ENCODE results near the gene NDC80.
A peak's percentile ranks its signal among the peaks of the same experiment; 100 is the strongest.

NDC80 gene

GRCh38 chr18:2557536-2557935 lies 13.8 kb upstream of the NDC80 start:
- DNase-seq (ENCODE audit: low read depth in 2 of 2), result no peak

- DNase-seq (ENCODE audit: low read depth in 2 of 2), result no peak
Measured at GRCh38 chr18:2559249-2559648, 12.1 kb upstream of the NDC80 start.

DNA sequence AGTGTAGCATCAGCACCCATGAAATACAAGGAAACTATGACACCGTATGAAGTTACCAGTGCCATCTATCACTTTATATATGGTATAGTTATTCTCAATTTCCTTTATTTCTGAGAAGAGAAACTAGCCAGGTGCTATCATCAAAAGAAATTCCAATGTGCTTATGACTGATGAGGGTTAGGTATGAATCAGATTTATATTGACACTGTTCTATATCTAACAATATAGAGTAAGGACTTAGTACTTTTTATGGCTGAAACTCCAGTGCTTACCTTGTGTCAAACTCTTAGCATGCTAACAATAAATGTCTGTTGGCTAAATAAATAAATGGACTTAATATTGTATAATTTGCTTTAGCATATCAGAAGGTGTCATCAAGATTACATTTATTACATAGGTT lies 7.0 kb upstream of the NDC80 start:
- no peak for DNase-seq (ENCODE audit: low read depth in 2 of 2)

DNA sequence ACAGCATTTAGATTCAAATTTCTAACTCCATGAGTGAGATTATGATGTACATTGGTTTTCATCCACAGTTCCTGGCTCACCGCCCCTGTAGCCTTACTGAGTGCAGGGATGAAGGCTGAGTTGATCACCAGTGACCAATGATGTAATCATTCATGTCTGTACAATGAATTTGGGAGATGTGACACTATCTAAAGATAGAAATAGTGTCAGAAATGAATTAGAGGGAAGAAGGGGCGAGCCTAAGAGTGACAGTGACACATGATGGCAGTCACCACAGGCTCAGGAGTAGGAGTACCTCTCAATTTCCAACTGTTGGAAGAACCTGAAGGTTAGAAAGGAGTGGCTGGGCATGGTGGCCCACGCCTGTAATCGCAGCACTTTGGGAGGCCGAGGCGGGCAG lies 3.2 kb upstream of the NDC80 start:
- no peak for DNase-seq (ENCODE audit: low read depth in 2 of 2)

DNA sequence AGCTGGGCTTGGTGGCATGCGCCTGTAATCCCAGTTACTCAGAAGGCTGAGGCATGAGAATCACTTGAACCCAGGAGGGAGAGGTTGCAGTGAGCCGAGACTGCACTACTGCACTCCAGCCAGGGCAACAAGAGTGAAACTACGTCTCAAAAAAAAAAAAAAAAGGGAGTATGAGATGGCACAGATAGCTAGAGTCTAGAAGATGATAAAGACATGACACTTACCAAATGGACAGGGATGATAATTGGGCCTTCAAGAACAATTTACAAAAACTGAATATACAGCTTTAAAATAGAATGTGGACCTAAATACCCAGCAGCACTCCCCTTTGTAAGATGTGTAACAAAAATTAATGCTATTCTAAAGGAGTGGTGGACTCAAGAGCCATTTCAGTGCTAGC lies 2.8 kb upstream of the NDC80 start:
- no peak for DNase-seq (ENCODE audit: low read depth in 2 of 2)

DNA sequence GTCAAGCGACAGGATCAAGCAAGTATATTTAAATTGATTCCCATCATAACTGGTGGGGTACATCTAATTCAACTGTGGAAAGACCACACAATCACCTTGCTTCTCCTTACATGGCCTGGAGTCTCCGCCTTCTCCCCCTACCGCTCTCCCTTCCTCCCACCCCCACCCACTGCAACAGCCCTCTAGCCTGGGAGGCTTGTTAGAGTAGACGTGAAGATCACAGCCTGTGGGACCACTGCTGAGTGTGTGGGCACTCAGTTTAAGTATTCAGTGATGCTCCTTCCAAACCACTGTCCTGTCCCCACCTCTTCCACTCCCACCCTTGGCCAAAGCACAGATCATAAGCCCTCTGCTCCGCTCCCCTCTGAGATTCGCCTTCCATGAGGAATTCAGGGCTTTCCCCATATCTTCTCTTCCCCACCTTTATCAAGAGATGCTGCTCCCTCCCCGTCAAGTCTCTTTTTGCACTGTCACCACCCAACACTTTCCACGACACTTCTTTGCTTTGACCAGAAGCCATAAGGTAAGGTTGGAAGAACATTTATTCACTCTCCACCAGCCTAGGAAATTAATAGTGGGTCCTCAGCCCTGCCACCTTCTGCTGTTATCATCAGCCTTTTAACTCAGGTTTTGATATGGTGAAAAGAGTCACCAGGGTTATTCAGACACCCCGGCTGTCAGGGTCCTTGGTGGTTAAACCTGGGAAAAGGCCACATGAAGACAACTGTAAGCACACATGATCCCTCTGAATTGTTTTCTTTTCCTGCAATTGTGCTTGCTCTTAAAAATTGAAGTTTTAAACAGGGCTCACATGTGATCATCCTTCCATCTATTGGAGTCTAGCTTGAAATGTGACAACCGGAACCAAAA lies 1.8 kb upstream of the NDC80 start:
- no peak for DNase-seq (ENCODE audit: low read depth in 2 of 2)

DNA sequence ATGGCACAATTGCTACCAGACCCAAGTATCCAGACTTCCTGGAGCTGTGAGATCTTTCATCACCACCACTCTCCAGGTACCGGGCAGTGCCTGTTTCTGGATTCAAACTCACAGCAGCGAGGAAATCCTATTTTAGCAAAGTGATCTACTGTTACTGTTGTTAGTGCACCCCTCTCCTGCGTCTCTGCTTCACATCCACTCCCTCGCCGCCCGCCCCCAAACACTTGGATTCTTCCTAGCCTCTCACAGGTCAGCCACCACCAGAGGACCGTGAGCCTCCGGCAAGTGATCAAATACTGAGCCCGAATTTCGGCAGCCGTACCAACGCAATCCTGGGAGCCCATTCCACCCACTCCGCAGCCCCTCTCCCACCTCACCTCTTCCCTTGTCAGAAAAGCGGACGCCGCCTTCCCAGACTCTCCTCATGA lies 571 bp upstream of the NDC80 start:
- DNase-seq (ENCODE audit: low read depth in 2 of 2), result peak; percentile 32 to 42

- no peak for DNase-seq (ENCODE audit: low read depth in 2 of 2)
Measured at GRCh38 chr18:2572171-2572569, 813 bp downstream of the NDC80 start.

GRCh38 chr18:2572892-2573291 lies 1.5 kb downstream of the NDC80 start:
- no peak for DNase-seq (ENCODE audit: low read depth in 2 of 2)

DNA sequence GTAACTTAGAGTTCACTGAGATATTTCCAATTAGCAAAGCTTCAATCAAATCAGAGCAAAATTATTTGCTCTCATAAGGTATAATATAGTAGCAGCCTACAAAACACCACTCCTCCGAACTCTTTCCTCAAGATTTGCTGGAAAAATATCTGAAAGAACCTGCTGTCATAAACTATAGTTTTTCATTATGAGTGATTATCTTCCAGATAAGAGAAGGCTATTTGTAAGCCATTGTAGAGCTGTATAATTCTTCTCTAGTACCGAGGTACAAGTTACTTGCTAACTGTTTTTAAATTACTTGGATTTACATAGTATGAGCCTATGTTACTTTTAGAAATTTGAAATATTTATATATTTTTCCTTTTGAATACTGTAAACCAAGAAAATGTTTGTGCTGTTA lies 2.1 kb downstream of the NDC80 start:
- DNase-seq (ENCODE audit: low read depth in 2 of 2), result no peak

GRCh38 chr18:2587788-2588187 lies 16.4 kb downstream of the NDC80 start:
- no peak for DNase-seq (ENCODE audit: low read depth in 2 of 2)

- DNase-seq (ENCODE audit: low read depth in 2 of 2), result no peak
Measured at GRCh38 chr18:2588666-2589344, 17.4 kb downstream of the NDC80 start.

DNA sequence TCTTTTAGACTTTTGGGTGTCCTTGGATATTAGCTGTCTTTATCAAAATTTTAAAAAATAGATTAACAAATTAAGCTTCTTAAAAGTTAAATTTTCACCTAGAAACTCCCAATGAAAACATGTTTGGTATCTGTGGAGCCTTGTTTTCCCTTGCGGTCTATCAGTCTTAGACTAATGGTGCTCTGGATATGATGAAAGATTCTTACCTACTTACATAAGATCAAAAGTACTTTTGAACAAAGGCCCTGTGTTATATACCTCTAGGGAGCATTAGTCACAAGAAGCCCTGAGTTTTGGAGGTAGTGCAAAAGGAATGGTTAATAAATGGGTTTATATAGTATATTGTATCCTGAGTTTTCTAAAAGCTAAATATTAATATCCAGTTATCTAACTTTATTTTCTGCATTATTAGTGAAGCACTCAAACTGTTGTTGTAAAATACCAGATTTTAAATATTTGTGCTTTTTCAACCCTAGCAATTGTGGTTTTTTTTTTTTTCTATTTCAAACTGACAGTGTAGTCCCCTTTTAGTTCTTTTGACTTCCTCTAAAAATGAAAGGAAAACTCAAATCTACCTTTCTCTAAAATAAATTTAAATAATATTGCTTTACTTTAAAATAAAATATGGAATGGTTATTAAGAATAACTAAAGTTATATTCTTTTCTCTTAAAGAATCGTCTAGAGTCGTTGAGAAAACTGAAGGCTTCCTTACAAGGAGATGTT lies 18.1 kb downstream of the NDC80 start:
- DNase-seq (ENCODE audit: low read depth in 2 of 2), result no peak

DNA sequence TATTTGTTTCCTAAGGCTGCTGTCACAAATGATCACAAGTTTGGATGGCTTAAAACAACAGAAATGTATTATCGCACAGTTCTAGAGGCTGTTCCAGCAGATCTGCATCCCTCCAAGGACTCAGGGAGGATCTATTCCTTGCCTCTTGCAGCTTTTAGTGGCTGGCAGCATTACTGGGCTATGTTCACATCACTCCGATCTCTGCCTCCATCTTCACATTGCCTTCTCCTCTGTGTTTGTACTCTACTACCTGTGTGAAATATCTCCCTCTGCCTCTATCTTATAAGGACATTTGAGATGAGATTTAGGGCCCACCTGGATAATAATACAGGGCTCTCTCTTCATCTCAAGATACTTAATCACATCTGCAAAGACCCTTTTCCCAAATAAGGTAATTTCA lies 18.9 kb downstream of the NDC80 start:
- no peak for DNase-seq (ENCODE audit: low read depth in 2 of 2)

DNA sequence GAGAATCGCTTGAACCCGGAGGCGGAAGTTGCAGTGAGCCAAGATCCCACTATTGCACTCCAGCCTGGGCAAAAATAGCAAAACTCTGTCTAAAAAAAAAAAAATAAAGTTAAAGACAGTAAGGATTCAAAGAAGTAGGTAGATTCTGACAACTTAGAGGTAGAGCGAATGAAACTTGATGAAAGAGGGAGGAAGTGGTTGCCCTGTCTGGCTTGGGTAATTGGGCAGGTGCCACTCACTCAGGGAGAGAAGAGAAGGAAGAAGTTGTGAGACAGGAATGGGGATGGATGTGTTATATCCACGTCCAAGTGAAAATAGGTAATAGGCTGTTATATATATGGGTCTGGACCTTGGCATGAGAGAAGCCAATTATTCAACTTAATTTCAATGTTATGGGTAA lies 26.3 kb downstream of the NDC80 start:
- no peak for DNase-seq (ENCODE audit: low read depth in 2 of 2)

GRCh38 chr18:2602844-2603243 lies 31.5 kb downstream of the NDC80 start:
- DNase-seq (ENCODE audit: low read depth in 2 of 2), result no peak

DNA sequence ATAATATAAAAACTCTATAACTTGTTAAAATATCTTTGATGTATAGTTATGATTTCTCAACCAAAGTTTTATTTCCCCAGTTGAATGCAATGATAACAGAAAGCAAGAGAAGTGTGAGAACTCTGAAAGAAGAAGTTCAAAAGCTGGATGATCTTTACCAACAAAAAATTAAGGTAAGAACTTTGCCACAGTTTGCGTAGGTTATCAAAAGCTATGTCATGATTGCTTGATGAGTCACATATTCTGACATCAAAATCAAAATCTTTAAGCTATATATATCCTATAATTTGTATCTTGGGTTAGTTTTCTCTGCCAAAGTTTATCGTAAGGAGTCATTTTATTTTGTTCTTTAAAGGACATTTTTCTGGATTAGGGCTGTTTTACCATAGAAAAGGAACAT lies 35.0 kb downstream of the NDC80 start:
- DNase-seq (ENCODE audit: low read depth in 2 of 2), result no peak

DNA sequence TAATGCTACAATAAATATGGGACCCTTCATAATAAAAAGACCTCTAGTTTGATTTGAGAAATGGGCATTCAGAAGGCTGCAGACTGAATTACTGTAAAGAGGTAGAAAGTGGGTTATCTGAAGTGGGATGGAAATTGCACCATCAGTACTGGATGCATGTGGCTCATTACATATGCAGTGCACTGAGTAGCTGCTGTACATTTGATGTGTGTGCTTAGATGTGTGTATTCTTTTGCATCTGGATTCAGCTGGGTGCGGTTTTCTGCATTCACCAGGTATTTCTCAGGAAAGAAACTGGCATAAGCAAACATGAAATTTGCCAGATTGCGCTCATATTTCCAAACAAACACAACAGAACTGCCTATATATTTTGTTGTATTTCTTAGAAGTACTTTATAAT lies 38.2 kb downstream of the NDC80 start:
- DNase-seq (ENCODE audit: low read depth in 2 of 2), result no peak

- DNase-seq (ENCODE audit: low read depth in 2 of 2), result no peak
Measured at GRCh38 chr18:2610549-2610948, 39.2 kb downstream of the NDC80 start.

DNA sequence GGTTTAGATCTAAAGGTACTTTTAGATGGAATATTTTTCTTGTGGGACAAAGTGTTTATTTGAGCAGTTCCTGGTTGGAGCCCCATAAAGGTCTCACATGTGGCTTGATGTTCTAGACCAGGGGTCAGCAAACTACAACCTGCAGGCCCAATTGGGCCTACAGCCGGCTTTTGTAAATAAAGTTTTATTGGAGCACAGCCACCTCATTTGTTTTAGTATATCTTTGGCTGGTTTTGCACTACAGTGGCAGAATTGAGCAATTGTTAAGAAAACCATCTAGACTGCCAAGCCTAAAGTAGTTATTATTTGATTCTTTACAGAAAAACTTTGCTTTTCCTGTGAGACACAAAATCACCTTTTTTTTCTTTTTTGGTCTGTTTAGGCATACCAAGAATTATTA lies 41.6 kb downstream of the NDC80 start:
- no peak for DNase-seq (ENCODE audit: low read depth in 2 of 2)

DNA sequence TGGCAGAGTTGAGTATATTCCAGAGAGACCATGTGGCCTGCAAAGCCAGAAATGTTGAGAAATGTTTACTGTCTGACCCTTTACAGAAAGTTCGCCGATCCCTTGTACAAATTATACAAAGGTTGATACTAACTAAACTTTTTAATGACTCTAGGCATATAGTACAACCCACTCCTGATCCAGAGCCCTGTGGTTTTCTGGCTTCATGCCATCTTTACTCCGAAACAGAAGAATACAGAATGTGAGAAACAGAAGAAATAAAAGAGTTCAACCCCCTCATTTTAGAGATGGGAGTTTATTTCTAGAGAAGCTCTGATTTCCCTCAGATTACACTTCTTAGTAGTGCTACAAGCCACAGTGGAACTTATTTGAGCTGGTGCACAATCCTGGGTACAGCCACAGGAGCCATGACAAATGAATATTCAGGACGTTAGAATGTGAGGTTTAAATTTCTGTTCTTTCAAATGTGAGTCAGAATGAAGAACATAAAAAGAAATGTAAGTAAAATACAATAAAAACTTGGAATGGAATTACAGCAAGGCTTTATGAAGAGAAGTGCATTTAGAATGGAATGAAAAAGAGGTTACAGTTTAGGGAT lies 46.1 kb downstream of the NDC80 start:
- DNase-seq (ENCODE audit: low read depth in 2 of 2), result no peak

- DNase-seq (ENCODE audit: low read depth in 2 of 2), result no peak
Measured at GRCh38 chr18:2618009-2618408, 46.7 kb downstream of the NDC80 start.

All from stimulated activated CD4-positive, alpha-beta T cell treated with anti-CD3 and anti-CD28 coated beads, Interleukin-12 subunit alpha, Interleukin-12 subunit beta, amount 100 ng/mL, for 24 hours (primary cell).